A673 (cell line): Measurements from ENCODE around the gene ABCB1. TPM values are rescaled to one million over a fixed set of nuclear protein-coding genes. Genes with fewer than 3 reads are reported as not detected.

ENCODE experiments used
- BruUV-seq: library from RNA; stranded (reverse); fragments of 400-500 nt; replicated peaks from 2 replicates; lab custom pipeline; 2021; lab: Mats Ljungman, UMichigan
- CTCF ChIA-PET: fragments of 300-600 bp; sonication (Branson Sonifier 250); formaldehyde crosslinking; loops from one replicate; lab custom pipeline; 2022; ENCODE audit warnings: antibody characterized with exemption; lab: Charles Lee
- POLR2A ChIA-PET: fragments of 300-600 bp; sonication (Branson Sonifier 250); formaldehyde crosslinking; loops from one replicate; lab custom pipeline; 2022; ENCODE audit warnings: antibody characterized with exemption; ENCODE audit not compliant: low non-redundant PET; lab: Charles Lee
- DNase-seq: peaks from one replicate; pipeline ENCODE4 v3.0.0-alpha.2; 2015; ENCODE audit warnings: low spot score
- H3K27ac ChIP-seq: fragments of 200-600 bp; sonication (generic); 2 replicates; pipeline ENCODE4 v1.5.1; 2016; ENCODE audit warnings: mixed run types, low read depth, mild to moderate bottlenecking, mixed read lengths, antibody characterized with exemption, low read length; ENCODE audit not compliant: poor library complexity, severe bottlenecking
- H3K27me3 ChIP-seq: fragments of 200-600 bp; sonication (generic); replicated peaks from 2 replicates; pipeline ENCODE4 v1.6.1; 2017; ENCODE audit warnings: mixed run types, low read depth, mild to moderate bottlenecking, mixed read lengths, antibody characterized with exemption, low read length; ENCODE audit not compliant: insufficient read depth, poor library complexity
- H3K36me3 ChIP-seq: fragments of 200-600 bp; sonication (generic); 2 replicates; pipeline ENCODE4 v1.6.1; 2016; ENCODE audit warnings: mixed run types, mild to moderate bottlenecking, mixed read lengths, antibody characterized with exemption, low read length; ENCODE audit not compliant: insufficient read depth, poor library complexity, severe bottlenecking
- H3K4me1 ChIP-seq: fragments of 200-600 bp; sonication (generic); 2 replicates; pipeline ENCODE4 v1.6.1; 2017; ENCODE audit warnings: mixed run types, mild to moderate bottlenecking, mixed read lengths, antibody characterized with exemption, low read length; ENCODE audit not compliant: insufficient read depth, poor library complexity, severe bottlenecking
- H3K4me3 ChIP-seq: fragments of 200-600 bp; sonication (generic); 2 replicates; pipeline ENCODE4 v1.5.1; 2016; ENCODE audit warnings: low read depth, mixed run types, mild to moderate bottlenecking, mixed read lengths, low read length; ENCODE audit not compliant: poor library complexity, severe bottlenecking
- H3K9me3 ChIP-seq: fragments of 200-600 bp; sonication (generic); 2 replicates; pipeline ENCODE4 v1.6.1; 2016; ENCODE audit warnings: mixed run types, low read depth, mild to moderate bottlenecking, mixed read lengths, antibody characterized with exemption, low read length; ENCODE audit not compliant: poor library complexity, severe bottlenecking
- CTCF ChIP-seq: fragments of 300-800, 200-600 bp; sonication (generic); conservative IDR thresholded peaks from 2 replicates; pipeline ENCODE4 v1.5.1; 2017; ENCODE audit warnings: low read depth, mild to moderate bottlenecking, antibody characterized with exemption, low read length, moderate library complexity, mixed read lengths
- EZH2 ChIP-seq: fragments of 200-600 bp; sonication (generic); IDR thresholded peaks from 2 replicates; pipeline ENCODE4 v1.6.1; 2017; ENCODE audit warnings: borderline replicate concordance, low read depth, mild to moderate bottlenecking, mixed read lengths, antibody characterized with exemption, low read length; ENCODE audit not compliant: poor library complexity, severe bottlenecking
- intact Hi-C: fragments of 100-400 bp; cut with micrococcal nuclease; formaldehyde crosslinking; loops from one replicate; pipeline ENCODE4 v1.10.0; 2022; ENCODE audit not compliant: unreplicated experiment
- total RNA-seq: library from RNA; stranded (reverse); gene quantifications from 2 replicates; pipeline ENCODE4 v1.2.3, GENCODE V29; 2021

The ABCB1 gene
- total RNA-seq, 1 experiment from 2014 or later: not detected

- Histone ChIP-seq H3K9me3 (no peaks in the 10 kb centered on the region), H3K27ac (no peak overlapping the region), H3K36me3 (no peaks in the 10 kb centered on the region), H3K27me3 (peaks cover 24% of the 10 kb centered on the region), H3K4me3 (no peak overlapping the region), H3K4me1 (no peaks in the 10 kb centered on the region)
- TF ChIP-seq CTCF (no peak), EZH2 (no peak)
- DNase-seq: no peak
- POLR2A ChIA-PET: interaction anchor here (0.6 kb wide), 1 partner anchor 783 kb away, joined by 4 read pairs; no protein-coding TSS in a partner anchor
- CTCF ChIA-PET: no interaction called here
- intact Hi-C loops: no loop called here
- no TSS peak for BruUV-seq
Measured at GRCh38 chr7:87534072-87534471, 66.6 kb downstream of the ABCB1 start.

GRCh38 chr7:87530126-87530525 lies 70.6 kb downstream of the ABCB1 start:
- Histone ChIP-seq H3K27ac (no peak overlapping the region), H3K27me3 (peaks cover 38% of the 10 kb centered on the region), H3K36me3 (no peaks in the 10 kb centered on the region), H3K9me3 (no peaks in the 10 kb centered on the region), H3K4me3 (no peak overlapping the region), H3K4me1 (no peaks in the 10 kb centered on the region)
- no TSS peak for BruUV-seq
- ChIA-PET POLR2A (no interaction called here), CTCF (no interaction called here)
- intact Hi-C loops: no loop called here
- DNase-seq: no peak
- TF ChIP-seq EZH2 (no peak), CTCF (no peak)

- peaks cover 38% of the 10 kb centered on the region for H3K27me3 ChIP-seq
- no peak overlapping the region for H3K4me3 ChIP-seq
- H3K36me3 ChIP-seq: no peaks in the 10 kb centered on the region
- H3K4me1 ChIP-seq: no peaks in the 10 kb centered on the region
- no peak for DNase-seq
- no peak overlapping the region for H3K27ac ChIP-seq
- ChIA-PET POLR2A (no interaction called here), CTCF (no interaction called here)
- TF ChIP-seq EZH2: no peak
- no peak for TF ChIP-seq CTCF
- no peaks in the 10 kb centered on the region for H3K9me3 ChIP-seq
- intact Hi-C loops: no loop called here
- no TSS peak for BruUV-seq
Measured at GRCh38 chr7:87528730-87529129, 72.0 kb downstream of the ABCB1 start.
